Activated CD8-positive, alpha-beta memory T cell treated with anti-CD3 and anti-CD28 coated beads, Interleukin-2, amount 50 U/mL, for 4 hours (primary cell): Measurements from ENCODE around the gene CEP85.

Source experiments
- DNase-seq: peaks from one replicate; pipeline ENCODE4 v3.0.0-alpha.2; 2020

CEP85 gene

GRCh38 chr1:26279456-26280332, 45.7 kb downstream of the CEP85 start, which contains the start of gene SH3BGRL3:
Gene SH3BGRL3 (plus strand): TSS chr1:26280086. CDS start chr1:26280156, 70 bp downstream.
- peak; percentile 83 for DNase-seq

GRCh38 chr1:26280333-26281042, 46.5 kb downstream of the CEP85 start:
- no peak for DNase-seq

- DNase-seq: no peak
Observed at GRCh38 chr1:26281091-26281958, 47.3 kb downstream of the CEP85 start.

GRCh38 chr1:26281971-26282370, 48.0 kb downstream of the CEP85 start:
- no peak for DNase-seq

- no peak for DNase-seq
Observed at GRCh38 chr1:26282401-26282918, 48.5 kb downstream of the CEP85 start.

- DNase-seq: no peak
Observed at GRCh38 chr1:26283279-26283853, 49.4 kb downstream of the CEP85 start.

GRCh38 chr1:26283871-26284596, 50.0 kb downstream of the CEP85 start:
- DNase-seq: no peak

- peak; percentile 97 for DNase-seq
Observed at GRCh38 chr1:26284597-26285347, 50.8 kb downstream of the CEP85 start.

GRCh38 chr1:26285366-26286063, 51.5 kb downstream of the CEP85 start:
- DNase-seq: no peak

- no peak for DNase-seq
Observed at GRCh38 chr1:26286064-26286416, 52.0 kb downstream of the CEP85 start.

GRCh38 chr1:26287033-26287711, 53.2 kb downstream of the CEP85 start:
- DNase-seq: peak; percentile 49

GRCh38 chr1:26287811-26288210, 53.8 kb downstream of the CEP85 start:
- no peak for DNase-seq

- DNase-seq: peak; percentile 73
Observed at GRCh38 chr1:26288311-26288941, 54.4 kb downstream of the CEP85 start.

- no peak for DNase-seq
Observed at GRCh38 chr1:26289158-26290059, 55.4 kb downstream of the CEP85 start.

- no peak for DNase-seq
Observed at GRCh38 chr1:26290122-26290881, 56.3 kb downstream of the CEP85 start.

GRCh38 chr1:26290882-26291261, 56.9 kb downstream of the CEP85 start:
- DNase-seq: no peak

- DNase-seq: no peak
Observed at GRCh38 chr1:26291433-26291832, 57.4 kb downstream of the CEP85 start.
